ENCODE measurements around the gene CLRN3.

GRCh38 chr10:127913368-127913759 is 20.6 kb upstream of the CLRN3 start:
- TF ChIP-seq CTCF (IDR thresholded peaks at IDR 0.05), result no peak
- no peak for TF ChIP-seq POLR2A (IDR thresholded peaks at IDR 0.05)
- no peak for TF ChIP-seq EP300 (IDR thresholded peaks at IDR 0.05; ENCODE audit: low read depth)
- TF ChIP-seq POLR2AphosphoS5 (IDR thresholded peaks at IDR 0.05), result no peak
